Endothelial cell of hepatic sinusoid (primary cell): ENCODE results near the gene MYO5C.

Source experiments
- in situ Hi-C: cut with HindIII; loops from 2 replicates; pipeline ENCODE4 v1.10.0; 2017; ENCODE audit warnings: low sequenced_read_pairs

Gene MYO5C

DNA sequence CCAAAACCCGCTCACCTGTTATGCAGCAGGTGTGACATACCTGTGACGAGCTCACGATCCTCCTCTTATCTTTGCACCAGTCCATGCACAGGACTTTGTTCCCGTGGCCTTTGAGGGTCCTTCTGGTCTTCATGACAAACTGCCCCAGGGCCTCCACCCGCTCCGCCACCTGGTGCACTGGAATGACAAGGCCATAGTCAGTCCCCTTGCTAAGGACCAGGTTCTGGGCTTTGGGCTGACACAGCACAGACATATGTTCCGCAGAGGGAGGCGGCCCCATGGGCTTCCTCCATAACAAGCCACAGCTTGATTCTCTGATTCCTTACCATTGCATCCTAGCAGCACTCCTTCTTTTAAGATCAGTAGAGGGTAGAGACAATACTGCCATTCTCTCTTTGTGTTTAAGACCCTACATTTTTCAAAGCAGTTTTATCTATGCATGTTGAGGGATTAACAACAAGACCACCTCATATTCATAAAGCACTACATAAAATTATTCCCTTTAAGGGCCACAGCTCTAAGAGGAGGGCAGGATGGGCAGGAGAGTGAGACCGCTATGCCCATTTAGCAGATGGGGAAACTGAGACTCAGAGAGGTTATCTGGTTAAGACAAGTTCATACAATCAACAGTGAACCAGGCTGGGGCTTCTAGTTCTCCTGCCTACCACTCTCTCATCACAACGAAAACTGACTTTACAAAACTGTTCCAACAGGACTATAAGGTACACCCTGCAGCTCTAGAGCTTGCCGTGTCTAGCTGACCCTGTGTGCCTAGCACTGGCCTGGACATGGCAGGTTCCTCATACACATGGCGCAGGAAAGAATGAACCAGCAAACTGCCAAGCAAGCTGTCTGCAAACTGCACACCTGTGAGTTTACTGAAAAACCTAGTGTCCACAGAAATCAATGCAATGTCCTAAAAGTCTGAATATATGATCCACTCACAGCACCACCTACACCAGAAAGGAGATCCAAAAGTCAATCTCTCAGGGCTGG is 141.4 kb downstream of the MYO5C start:
- in situ Hi-C loops: no loop called here

DNA sequence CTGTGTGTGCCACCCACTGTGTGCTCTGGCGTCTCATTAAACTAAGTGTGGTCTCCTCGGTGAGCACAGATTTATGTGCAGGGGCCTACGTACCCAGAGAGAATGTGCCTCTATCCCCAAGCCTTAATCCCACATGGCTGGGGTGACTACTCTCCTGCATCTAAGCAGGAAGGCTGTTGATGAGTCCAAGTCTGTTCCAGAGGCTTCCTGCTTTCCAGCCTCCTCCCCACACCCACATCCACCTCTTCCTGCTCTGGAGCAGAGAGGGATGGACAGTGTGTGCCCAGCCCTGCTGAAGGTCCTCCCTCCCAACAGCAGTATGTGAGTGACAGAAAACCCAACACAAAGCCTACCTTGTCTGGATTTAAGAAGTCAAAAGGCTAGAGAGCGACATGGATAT is 144.3 kb downstream of the MYO5C start:
- in situ Hi-C loops: no loop called here

DNA sequence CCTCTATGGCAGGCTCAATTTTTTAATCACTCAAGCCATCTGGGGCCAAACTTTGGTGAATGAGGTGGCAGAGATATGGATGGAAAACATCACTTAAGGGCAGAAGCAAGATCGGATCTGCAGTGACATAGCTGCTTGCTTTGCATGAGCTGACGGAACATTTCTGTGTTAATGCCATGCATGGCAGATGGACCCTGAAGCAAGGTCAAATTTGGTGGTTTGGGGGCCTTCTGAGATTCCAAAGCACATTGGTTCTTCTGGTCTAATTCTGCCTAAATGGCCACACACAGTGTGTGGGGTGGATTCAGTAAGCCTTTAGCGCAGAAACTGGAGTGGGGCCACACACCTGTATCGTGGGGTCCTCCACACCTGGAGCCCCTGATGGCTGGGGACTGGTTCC is 144.7 kb downstream of the MYO5C start:
- in situ Hi-C loops: no loop called here

DNA sequence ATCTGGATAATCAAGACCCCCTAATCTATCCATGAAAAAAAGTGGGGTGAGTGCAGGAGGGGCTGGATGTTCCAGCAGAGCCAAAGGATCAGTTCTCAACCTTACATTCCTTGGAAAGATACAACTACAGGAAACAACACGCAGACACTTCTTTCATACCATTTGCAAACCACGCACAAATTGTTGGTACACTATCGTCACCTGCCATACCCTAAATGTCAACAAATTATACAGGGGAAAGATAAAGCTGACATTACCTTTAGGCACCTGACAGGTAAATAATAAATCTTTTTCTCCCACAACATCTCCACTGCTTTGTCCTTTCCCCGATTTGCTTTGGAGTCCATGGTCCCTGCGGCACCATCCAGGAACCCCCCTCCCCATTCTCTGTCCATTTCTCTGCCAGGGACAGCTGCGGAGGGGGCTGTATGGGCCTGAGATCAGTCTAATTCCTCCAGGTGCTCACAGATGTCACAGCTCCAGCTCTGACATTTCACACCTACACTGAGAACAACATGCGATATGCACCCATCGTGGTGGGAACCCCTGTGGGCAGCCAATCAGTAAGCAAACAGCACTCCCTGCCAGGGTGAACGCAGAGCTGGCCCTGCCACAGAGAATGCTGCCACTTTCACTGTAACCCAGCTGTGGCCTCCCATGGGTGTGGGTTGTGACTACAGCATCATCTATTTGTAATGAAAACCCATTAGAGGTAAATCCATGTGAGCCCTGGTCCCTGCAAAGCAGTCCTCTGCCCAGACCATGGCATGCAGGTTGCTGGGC is 145.4 kb downstream of the MYO5C start:
- in situ Hi-C loops: no loop called here

DNA sequence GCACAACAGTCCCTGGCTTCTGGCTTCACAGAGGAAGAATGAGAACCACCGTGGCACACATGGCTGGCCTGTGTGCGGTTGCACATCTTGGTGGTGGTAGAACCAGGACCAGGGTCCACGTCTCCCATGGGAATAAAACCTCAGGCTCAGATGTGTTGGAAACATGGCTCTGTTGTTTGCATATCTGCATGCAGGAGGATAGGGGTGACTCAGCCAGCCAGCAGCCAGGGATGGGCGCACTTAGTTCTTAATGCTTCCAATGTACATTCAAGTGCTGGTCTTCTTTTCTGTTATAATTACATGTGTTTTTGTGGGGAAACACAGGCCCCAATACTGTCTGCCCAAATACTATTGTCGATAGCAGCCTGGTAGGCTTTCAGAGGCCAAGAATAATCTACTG is 147.2 kb downstream of the MYO5C start:
- in situ Hi-C loops: no loop called here

DNA sequence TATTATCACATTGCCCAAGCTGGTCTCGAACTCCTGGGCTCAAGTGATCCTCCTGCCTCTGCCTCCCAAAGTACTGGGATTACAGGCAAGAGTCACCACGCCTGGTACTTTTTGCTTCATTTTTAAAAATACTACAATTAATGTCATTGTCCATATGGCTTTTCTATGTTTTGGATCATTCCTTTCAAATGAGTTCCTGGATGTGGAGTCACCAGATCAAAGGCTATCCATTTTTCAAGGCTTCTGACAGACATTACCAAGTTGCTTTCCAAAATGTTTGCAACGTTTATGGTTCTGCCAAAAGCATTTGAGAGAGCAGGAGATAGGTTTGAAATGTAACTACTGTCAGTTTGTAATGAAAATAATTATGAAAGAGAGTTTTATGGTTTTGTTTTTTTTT is 148.8 kb downstream of the MYO5C start:
- in situ Hi-C loops: no loop called here

DNA sequence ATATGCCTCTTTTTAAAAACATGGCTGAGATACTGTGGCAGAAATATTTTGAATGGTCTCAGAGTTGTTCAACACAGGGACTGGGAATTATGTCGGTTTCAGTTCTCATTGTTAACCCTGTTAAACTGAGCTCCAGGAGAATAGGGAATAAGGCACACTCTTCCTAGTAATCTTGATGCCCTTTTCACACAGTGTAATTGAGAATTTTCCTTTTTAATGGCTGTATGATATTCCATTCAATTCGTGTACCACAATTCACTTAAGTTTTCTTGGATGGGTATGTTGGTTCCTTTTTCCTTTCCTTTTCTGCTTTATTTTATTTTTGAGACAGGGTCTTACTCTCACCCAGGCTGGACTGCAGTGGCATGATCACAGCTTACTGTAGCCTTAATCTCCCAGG is 149.3 kb downstream of the MYO5C start:
- in situ Hi-C loops: no loop called here

DNA sequence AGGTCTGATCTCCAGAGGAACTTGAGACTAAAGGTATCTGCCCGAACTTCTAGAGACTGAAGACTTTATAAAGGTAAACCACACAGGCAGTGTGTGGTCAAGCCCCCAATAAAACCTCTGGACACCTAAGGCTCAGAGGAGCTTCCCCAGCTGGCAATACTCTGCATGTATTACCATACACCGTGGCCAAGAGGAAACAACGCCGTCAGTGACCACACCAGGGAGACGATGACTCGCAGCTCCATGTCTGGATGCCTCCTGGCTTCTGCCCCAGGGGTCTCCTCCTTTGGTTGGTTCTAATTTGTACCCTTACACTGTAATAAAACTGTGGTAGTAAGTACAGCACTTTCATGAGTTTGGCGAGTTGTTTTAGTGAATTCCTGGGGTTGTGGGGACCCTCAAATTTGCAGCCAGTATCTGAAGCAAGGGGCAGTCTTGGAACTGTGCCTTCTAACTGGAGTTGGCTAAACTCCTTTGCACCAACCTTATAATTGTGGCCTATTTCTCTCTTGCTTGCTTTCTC is 150.9 kb downstream of the MYO5C start:
- in situ Hi-C loops: loop anchor here (5.0 kb wide), 1 partner anchor 162 kb away; no protein-coding TSS in a partner anchor

DNA sequence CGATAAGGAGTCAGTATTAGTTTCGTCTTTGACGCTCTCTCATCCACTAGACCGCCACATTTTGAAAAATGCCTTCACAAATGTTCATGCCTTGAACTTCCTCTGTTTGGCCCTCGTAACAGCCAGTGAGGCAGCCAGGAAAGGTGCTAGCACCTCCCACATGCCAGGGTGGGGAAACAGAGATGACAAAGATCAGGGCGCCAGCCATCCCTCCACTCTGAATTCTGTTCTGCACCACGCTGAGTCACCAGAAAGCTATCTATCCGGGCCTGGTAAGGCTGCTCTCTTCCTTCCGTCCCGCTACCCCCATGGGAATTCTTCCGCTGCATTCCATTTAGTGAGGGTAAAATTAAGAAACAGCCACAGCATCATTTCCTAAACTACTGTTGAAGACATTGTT is 151.7 kb downstream of the MYO5C start:
- in situ Hi-C loops: loop anchor here (5.0 kb wide), 1 partner anchor 162 kb away; no protein-coding TSS in a partner anchor
